ENCODE results near the gene SLC24A4.
"Not testable (repeated sequence)": the region's sequence is repeated elsewhere in the genome, so short reads cannot be mapped to it uniquely, and the experiment has no call there.

Gene SLC24A4

DNA sequence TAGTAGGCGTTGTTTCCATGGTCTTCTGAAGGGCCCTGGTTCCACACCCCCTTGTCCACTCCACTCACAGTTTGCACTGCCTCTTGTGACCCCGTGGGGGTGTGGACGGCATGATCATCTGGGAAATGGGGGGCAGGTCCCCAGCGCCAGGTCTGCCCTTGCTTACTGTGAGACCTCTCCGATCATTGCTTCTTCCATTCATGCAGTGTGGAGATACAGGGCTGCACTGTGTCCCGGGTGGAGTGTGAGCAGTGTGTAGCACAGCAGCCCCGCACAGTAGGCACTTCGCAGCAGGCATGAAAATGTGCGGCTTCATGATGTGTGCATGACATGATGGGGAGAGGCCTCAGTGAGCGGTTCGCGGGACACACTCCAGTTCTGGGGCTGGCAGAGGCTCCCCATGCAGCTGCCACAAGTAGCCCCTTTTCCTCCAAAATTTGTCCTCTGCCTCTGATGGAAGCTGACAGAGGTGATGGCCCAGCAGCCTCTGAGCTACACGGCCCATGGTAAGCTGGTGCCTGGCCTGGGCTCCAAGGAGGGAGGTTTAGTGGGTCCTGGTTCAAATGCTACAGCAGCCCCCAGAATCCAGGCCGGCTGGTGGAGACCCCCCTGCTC lies 205.6 kb downstream of the SLC24A4 start:
- DNase-seq, result no peak

DNA sequence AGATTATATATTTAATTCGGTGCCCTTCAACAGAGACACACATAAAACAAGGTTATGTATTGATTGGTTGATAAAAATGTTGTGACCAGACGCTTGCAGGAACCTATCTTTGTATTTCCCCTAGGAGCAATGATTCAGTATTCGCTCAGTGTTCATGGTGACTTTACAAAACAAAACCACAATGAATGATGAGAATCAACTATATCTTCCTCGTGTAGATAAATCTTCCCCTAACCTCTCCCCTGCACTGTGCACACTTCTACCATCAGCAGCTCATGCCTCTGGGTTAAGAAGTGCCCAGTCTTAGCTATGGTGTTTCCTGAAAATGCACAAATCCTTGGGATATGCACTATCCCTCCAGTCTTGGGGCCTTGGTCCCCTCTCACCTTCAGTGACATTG lies 206.9 kb downstream of the SLC24A4 start:
- no peak for DNase-seq

- peak in 1 of 5 donors; percentile 47 for DNase-seq
Measured at GRCh38 chr14:92531106-92531873, 208.3 kb downstream of the SLC24A4 start.

GRCh38 chr14:92532490-92533163 lies 209.7 kb downstream of the SLC24A4 start:
- no peak for DNase-seq

DNA sequence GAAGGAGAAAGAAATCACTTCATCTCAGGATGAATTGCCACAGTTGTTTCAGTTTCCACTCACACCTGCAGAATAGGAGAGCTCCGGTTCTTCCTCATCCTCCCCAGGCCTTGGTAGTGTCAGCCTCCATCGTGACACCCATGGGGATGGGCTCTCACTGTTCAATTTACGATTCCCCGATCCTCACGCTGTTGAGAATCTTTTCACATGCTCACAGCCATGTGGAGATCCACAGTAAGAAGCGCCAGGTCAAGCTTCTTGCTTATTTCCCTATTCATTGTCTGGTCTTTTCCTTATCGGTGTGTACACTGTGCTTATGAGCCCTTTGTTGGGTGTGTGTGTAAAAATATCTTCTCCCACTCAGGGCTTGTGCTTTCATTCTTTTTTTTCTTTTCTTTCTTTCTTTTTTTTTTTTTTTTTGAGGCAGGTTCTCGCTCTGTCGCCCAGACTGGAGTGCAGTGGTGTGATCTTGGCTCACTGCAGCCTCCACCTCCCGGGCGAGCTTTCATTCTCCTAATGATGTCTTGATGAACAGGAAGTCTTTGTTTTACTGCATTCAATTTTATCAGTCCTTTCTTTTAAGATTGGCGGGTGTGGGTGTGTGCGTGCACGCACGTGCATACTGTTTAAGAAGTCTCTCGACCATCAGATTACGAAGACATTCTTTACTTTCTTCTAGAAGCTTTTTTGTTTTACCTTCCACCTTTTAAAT lies 212.1 kb downstream of the SLC24A4 start:
- DNase-seq, result no peak

GRCh38 chr14:92536231-92536630 lies 213.3 kb downstream of the SLC24A4 start:
- DNase-seq, result not testable (repeated sequence)

DNA sequence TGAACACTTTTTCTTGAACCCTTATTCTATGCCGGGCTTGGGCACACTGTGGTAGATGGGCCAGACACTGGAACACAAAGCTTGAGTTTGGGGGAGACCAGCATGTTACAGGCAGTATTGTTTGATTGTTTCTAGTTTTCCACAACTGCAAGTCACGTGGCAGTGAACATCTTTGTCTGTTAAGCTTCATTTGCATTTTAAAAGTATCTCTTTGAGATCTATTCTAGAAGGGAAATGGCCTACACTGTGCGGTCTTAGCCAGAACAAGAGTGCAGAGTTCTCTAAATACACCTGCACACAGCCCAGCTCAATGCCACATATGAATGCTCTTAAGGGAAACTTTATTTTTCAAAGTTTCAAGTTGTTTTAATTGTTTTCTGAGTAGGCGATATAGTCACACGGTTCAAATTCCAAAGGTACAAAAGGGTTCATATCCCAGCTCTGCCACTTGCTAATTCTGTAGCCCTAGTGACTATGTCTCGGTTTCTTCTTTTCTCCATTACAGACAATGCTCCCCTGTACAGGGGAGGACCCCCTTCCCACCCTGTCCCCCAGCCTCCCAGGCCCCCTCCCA lies 215.5 kb downstream of the SLC24A4 start:
- no peak for DNase-seq

DNA sequence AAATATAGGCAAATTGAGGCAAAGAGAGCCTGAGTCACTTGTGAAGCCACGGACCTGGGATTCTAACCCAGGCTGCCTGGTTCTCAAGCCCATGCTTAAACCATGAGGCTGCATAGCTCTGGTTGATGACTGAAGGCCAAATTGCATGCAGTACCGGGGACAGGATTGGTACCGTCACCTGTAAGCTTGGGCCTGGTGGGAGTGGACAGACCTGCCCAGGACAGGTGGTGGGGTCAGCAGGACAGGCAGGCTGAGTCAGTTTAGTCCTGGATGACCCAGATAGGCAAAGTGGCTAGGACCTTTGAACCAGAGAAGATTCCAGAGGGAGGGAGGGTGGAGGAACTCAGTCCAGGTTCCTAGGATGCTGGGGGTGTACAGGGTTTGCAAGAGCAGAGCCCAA lies 216.5 kb downstream of the SLC24A4 start:
- no peak for DNase-seq

DNA sequence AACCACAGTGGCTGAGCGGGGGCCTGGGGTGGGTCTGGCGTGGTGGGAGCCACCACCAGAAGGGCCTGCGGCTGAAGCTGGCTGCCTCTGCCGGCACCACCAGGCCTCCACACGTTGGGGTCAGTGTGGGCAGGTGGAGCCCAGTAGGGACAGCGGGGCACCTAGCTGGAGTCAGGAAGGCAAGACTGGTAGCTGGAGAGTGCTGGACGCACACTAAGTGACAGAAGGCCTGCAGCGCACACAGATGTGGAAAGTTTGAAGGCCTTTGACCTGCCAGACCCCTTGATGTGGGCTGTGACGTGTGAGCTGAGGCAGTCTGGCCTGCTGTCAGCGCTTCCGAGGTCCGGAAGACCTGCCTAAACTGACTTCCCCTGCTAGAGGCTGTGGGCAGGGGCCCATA lies 216.9 kb downstream of the SLC24A4 start:
- no peak for DNase-seq

- DNase-seq, result no peak
Measured at GRCh38 chr14:92540472-92541048, 217.6 kb downstream of the SLC24A4 start.

DNA sequence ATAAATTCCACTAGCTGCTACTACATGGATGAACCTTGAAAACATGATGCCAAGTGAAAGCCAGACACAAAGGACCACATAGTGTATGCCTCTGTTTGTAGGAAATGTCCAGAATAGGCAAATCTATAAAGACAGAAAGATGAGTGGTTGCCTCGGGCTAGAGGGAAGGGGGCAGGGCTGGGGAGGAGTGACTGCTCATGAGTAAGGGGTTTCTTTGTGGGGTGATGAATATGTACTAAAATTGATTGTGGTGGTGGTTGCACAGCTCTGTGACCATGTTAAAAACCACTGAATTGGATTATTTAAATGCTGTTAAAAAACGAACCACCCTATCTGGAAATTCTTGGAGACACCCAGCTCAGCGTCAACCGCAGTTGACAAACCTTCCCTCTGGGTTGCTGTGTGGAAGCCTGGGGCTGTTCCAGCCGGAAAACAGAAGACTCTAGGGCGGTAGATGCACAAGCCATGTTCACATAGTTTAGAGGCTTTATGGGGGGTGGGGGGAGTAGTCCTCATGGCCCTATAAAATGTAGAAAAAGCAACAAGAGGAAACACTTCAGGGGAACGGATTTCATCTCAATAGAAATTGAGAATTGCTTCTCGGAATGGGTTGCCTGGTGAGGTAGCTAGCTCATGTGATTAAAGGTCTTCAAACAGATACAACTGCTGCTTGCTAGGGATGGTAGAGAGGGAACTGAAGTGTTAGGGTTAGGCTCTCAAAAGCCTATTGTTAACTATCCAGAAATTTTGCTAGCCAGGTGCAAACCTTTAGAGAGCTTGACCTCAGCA lies 220.0 kb downstream of the SLC24A4 start:
- no peak for DNase-seq

- no peak for DNase-seq
Measured at GRCh38 chr14:92544051-92544720, 221.2 kb downstream of the SLC24A4 start.

GRCh38 chr14:92546347-92547053 lies 223.5 kb downstream of the SLC24A4 start:
- no peak for DNase-seq

GRCh38 chr14:92549105-92549858 lies 226.3 kb downstream of the SLC24A4 start:
- DNase-seq, result no peak

DNA sequence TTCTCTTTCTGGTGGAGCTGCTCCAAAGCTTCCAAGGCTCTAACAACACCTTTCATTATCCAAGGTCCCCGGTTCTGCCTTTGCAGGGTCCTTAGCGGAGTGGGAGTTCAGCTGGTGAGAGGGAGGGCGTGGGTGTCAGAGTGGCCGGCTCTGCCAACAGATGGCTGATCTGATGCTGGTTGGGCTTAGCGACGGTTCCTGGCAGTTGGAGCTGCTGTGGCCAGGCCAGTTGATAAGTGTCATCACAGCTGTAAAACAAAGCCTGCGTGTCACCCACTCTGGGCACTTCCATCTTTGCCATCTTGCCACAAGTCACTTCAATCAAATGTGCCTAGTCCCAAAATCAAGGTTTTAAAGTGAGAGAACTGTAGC lies 226.9 kb downstream of the SLC24A4 start:
- DNase-seq, result no peak
